Measurements from ENCODE around the gene SLC39A11.
"Not testable (repeated sequence)": the region's sequence is repeated elsewhere in the genome, so short reads cannot be mapped to it uniquely, and the experiment has no call there.

Gene SLC39A11

GRCh38 chr17:73069841-73070240, 22.6 kb downstream of the SLC39A11 start:
- no peak for DNase-seq

- DNase-seq = no peak
Measured at GRCh38 chr17:73069164-73069770, 23.2 kb downstream of the SLC39A11 start.

- DNase-seq = no peak
Measured at GRCh38 chr17:73068322-73069153, 23.9 kb downstream of the SLC39A11 start.

- not testable (repeated sequence) for DNase-seq
Measured at GRCh38 chr17:73067699-73068098, 24.8 kb downstream of the SLC39A11 start.

GRCh38 chr17:73067075-73067474, 25.4 kb downstream of the SLC39A11 start:
- no peak for DNase-seq

- no peak for DNase-seq
Measured at GRCh38 chr17:73066148-73066884, 26.2 kb downstream of the SLC39A11 start.

- DNase-seq = no peak
Measured at GRCh38 chr17:73065376-73065775, 27.1 kb downstream of the SLC39A11 start.

GRCh38 chr17:73064084-73064938, 28.2 kb downstream of the SLC39A11 start:
- no peak for DNase-seq

GRCh38 chr17:73062726-73063125, 29.8 kb downstream of the SLC39A11 start:
- no peak for DNase-seq

- no peak for DNase-seq
Measured at GRCh38 chr17:73061161-73061560, 31.3 kb downstream of the SLC39A11 start.

GRCh38 chr17:73060721-73061120, 31.8 kb downstream of the SLC39A11 start:
- DNase-seq = no peak

- DNase-seq = not testable (repeated sequence)
Measured at GRCh38 chr17:73059713-73060112, 32.8 kb downstream of the SLC39A11 start.

- no peak for DNase-seq
Measured at GRCh38 chr17:73058022-73058421, 34.5 kb downstream of the SLC39A11 start.

- DNase-seq = no peak
Measured at GRCh38 chr17:73057196-73057595, 35.3 kb downstream of the SLC39A11 start.

GRCh38 chr17:73052923-73053322, 39.6 kb downstream of the SLC39A11 start:
- DNase-seq = no peak

GRCh38 chr17:73050797-73051196, 41.7 kb downstream of the SLC39A11 start:
- DNase-seq = no peak

- no peak for DNase-seq
Measured at GRCh38 chr17:73048170-73048569, 44.3 kb downstream of the SLC39A11 start.

GRCh38 chr17:73045724-73046123, 46.8 kb downstream of the SLC39A11 start:
- no peak for DNase-seq

GRCh38 chr17:73043686-73044581, 48.6 kb downstream of the SLC39A11 start:
- DNase-seq = peak; percentile 30

- no peak for DNase-seq
Measured at GRCh38 chr17:73042809-73043685, 49.4 kb downstream of the SLC39A11 start.

- DNase-seq = no peak
Measured at GRCh38 chr17:73042225-73042624, 50.3 kb downstream of the SLC39A11 start.

Measured in activated CD4-positive, alpha-beta T cell treated with anti-CD3 and anti-CD28 coated beads, Interleukin-2, amount 50 U/mL, for 16 hours (primary cell).